NT2/D1 (cell line): ENCODE data around the gene GNAL.

Source experiments
- YY1 ChIP-seq: IDR thresholded peaks from 2 replicates; pipeline ENCODE4 v1.6.1; 2011; ENCODE audit not compliant: insufficient read length, insufficient read depth
- ZNF274 ChIP-seq: IDR thresholded peaks from 2 replicates; pipeline ENCODE4 v1.6.1; 2011; ENCODE audit warnings: mild to moderate bottlenecking, low read depth, low read length

DNA sequence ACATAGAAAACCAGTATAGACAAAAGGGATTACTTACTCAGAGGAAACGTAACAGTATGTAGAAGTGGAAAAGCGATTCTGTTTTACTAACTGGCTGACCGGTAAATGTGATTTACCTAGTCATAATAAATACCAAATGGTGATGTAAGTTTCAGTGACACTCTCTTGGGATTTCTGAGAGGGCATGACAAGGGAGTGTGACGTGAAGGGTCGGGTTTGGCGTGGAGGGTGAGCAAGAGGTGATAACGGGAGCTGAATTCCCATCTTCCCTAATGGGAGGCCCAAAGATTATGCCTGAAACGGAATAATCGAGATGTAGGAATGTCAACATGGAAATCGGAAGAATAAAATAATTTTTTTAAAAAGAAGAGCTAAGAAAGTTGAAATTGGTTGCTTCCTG is 12.7 kb upstream of the GNAL start:
- TF ChIP-seq YY1 (no peak), ZNF274 (no peak)
